Measurements from ENCODE around the gene NOX4.
"Not testable (repeated sequence)": the region's sequence is repeated elsewhere in the genome, so short reads cannot be mapped to it uniquely, and the experiment has no call there.

NOX4 gene

DNA sequence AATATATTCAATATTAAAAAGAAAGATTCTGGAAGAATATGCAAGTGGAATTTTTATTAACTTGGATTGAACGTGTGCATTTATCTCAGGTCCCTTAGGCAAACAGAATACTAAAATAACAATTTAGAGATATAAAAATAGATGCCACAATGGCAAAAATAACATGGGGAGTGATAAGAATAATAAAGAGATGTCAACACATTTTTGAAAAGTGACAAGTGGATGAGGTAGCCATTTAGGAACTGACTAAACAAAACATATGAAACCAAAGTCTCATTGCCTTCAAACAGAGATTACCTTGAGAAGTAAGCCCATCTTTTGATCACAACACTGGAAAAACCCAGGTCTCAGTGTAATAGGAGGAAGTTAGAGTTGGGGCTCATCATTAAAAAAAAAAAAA is 112.2 kb downstream of the NOX4 start:
- DNase-seq = not testable (repeated sequence)

DNA sequence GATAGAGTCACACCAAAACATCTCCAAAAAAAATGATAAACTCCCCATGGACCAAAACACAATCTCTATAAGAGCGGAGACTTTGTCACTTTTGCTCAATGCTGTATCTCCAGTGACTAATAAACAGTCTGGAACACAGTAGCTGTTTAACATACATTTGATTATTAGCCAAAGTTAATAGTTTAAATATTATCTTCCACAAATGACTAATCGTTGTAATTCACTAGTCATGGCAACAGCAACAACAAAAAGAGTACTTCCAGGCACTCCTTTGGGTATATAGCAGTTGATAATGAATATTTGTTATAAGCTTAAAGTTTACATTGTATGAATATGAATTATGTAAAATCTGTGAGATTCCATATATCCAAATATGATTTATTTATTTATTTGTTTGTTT is 121.8 kb downstream of the NOX4 start:
- not testable (repeated sequence) for DNase-seq

DNA sequence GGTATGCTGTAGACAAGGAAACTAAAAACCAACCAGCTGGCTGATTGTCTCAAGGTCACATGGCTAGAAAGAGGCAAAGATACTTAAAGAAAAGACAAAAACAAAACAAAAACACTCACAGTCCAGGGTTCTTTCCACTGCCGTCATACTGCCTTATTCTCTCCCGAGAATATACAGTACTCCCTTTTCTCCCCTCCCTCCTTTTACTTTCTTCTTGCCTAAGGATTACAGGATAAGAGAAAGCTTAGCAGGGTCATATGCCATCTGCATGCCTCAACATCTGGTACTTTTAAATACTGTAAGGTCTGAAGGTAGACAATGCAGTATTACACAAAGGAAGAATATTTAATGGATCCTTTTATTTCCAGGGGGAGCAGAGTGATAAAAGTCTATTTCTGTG is 126.3 kb downstream of the NOX4 start:
- DNase-seq = not testable (repeated sequence)

DNA sequence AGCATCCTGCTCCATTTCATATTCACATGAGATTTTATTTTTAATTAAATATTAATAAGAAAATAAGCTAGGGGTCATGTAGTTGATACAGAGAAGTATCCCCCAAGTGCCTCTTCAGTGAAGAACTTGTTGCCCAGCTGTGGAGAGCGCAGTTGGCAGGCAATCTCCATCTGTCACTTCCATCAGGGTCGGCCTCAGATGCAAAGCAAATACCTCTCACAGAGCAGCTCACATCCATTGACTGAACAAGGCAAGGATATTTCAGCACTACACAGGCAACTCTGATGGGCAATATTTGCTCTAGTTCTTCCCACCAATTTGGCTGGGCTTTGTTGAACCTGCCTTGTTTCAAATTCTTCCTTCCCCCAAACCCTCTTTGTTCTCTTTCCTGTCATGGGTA is 129.4 kb downstream of the NOX4 start:
- no peak for DNase-seq

DNA sequence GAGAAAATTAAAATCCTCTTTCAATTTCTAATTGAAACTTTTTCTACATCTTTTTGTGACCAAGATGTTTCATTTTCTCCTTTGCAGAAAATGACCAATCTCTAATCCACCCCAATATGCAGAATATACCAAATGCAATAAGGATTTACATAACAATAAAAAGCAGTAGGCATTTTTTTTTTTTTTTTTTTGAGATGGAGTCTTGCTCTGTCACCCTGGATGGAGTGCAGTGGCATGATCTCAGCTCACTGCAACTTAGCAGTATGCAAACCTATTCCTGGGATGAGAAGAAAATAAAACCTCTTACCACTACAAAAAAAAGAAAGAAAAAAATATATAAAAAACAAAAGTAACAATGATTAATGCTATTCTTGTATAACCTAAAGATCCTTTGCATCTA is 132.0 kb downstream of the NOX4 start:
- not testable (repeated sequence) for DNase-seq

DNA sequence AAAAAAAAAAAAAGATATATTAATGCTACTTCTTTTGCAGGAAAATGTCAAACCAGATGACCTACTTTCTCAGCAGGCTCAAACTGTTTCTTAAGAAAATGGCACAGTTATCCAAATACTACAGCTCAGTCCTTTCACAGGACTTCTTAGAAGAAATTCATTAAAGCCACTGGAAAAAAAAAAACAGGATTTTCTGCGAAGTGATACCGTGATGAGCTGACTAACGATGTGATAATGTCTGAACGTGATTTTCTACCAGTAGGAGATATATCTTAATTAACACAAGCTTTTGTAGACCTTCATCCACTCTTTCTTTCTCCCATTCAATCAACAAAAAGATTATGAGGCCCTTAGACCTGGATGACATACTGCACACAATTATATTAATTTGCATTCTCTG is 132.4 kb downstream of the NOX4 start:
- no peak for DNase-seq

DNA sequence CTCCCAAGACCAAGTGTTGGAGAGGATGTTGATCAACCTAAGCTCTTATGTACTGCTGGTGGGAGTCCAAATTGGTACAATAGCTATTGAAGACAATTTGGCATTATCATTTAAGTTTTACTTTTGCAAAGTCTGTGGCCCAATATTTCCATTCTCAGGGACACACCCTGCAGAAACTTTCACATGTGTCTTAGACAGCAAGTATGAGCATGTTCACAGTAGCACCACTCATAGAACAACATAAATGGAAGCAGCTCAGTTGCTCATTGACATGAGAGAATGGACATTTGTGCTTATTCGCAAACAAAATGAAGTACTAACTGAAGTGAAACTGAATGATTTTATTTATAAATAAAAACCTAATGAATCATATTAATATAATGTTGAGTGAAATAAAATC is 135.5 kb downstream of the NOX4 start:
- no peak for DNase-seq

DNA sequence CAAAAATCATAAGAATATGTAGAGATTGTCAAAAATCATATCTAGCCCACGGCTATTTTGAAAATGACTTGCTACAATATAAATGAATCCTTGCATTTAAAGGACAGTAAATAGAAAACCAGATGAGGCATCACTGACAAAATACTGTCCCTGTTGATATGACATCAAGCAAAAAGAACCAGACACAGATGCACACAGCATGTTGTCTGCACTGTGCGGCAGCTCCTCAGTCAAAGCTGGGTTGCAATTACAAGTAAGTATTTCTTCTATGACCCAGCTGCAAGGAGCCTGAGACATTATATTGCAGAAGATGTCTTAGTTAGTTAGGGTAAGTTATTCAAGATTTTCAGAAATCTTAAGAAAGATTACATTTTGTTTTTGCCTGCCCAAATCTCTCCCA is 136.7 kb downstream of the NOX4 start:
- not testable (repeated sequence) for DNase-seq

DNA sequence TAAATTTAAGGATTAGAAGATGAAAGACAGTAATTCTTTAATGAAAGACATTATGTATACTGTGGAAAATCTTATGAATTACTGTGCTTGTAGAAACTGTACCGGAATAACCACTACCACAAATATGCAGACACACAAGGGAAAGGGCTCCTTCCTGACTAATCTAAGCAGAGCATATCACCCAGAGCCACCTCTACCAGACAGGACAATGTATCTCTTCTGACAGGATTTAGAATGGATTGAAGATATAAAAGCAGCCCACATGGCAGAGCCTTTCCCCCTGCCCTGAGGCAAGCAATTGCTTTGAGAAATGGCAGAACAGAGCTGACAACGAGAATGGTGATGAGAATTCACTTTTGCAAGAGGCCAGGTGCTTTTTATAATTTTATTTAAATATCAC is 144.1 kb downstream of the NOX4 start:
- no peak for DNase-seq

DNA sequence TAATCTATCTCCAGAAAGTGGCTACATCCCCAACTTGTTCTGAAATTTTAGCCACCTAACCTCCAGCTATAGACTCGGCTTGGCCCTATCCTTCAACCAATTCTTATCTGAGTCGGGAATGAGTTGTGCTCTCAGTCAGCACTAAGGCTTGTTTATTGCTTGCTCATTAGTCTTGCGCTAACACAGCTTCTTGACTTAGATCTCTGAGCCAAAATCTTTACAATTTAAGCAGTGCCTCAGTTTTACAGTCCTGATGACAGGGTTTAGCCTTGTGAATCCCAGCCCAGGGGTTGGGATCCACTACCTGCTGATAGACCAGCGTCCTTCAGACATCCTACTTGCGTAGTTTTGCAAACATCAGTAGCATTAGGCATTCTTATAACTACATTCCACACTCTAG is 144.6 kb downstream of the NOX4 start:
- no peak for DNase-seq

DNA sequence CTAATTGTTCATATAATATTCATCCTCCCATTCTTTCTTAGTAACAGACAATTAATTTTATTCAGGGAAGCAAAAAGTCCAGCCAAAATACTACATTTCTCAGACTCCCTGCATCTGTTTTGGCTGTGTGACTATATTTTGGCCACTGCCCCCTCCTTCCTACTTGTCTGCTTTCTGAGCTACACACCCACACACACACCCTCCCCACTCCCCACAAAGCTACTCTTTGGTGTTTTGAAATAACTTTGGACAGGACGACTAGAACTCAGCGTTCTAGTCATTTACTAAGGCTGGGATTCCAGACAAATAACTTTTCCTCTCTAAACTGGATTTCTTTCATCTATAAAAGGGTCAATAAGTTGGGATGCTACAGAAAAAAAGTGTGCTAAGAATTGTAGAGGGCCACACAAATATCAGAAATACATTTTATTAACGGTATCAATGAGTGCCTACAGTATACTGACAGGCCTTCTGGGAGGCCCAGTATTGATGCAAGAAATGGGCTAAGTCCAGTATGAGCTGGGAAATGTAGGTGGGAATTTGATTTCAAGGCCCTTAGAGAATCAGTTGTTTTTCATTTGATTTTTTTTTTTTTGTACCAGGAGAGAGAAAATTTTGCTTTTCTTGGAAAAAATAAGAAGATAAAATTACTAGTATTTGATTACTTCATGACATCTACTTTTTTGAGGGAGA is 148.1 kb downstream of the NOX4 start:
- DNase-seq = not testable (repeated sequence)

DNA sequence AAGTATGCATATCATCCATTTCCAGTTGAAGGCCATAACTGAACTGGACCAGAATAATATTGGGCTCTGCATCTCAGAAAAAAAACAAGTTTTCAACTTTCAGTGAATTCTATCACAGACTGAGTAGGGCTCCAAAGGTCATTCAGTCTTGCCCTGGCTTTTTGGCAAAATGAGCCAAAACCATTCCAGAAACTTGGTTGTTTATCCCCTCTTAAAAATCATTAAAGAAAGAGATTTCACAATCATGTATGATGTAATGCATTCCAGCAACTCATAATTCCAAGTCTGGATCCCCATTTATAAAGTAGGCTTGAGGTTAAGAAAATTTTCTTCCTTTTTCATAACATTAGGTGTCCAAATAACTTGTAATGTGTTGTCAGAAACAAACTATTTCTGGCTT is 150.7 kb downstream of the NOX4 start:
- DNase-seq = not testable (repeated sequence)

DNA sequence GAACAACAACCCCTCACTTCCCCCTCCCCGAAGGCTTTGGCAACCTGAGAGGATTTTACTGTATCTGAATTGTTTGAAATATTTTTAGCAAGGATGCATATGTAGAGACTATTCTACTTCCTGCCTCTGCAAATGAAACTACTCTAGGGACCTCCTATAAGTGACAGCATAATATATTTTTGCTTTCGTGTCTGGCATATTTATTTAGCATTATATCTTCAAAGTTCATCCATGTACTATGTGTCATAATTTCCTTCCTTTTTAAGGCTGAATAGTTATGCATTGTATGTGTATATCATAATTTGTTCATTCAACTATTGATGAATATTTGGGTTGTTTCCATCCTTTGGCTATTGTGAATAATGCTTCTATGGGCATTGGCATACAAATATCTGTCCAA is 153.1 kb downstream of the NOX4 start:
- DNase-seq = not testable (repeated sequence)

DNA sequence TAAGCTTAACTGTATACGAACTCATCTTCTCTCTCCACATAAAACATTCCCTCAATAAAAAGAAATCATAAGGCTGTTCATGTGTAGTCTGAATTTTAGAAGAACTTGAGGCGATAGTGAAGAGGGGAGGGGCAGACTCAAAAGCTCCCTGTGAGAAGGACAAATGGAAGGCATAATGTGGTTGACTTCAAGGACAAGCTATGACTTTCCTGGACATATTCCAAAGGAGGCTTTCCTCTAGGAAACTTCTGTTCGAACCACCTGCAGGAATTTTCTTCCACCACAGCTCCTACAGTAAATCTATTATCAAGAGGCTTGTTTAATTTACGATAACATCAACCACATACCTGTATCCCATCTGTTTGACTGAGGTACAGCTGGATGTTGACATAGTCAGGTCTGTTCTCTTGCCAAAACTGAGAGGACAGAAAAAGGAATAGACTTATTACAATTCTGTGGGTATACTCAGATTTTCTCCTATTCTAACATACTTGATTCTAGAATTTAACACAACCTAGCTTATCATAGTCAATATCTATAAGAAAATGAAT is 154.0 kb downstream of the NOX4 start:
- not testable (repeated sequence) for DNase-seq

DNA sequence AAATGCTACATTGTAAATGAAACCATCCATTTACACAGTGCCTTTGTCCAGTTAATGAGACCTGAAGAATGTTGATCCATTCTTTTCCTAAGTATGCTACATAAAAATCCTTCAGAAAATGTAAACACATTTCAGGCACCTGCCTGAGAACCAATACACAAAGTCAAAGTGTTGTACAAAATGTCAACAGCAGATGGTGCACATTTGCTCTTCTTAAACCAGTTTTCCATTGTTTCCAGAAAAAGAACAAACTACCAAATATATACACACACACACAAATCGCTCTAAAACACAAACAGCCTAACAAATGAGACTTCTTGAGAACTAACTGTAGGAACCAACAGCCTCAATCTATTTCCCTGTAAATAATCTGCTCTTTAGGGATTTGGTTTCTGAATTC is 157.5 kb downstream of the NOX4 start:
- DNase-seq = peak; percentile 10

DNA sequence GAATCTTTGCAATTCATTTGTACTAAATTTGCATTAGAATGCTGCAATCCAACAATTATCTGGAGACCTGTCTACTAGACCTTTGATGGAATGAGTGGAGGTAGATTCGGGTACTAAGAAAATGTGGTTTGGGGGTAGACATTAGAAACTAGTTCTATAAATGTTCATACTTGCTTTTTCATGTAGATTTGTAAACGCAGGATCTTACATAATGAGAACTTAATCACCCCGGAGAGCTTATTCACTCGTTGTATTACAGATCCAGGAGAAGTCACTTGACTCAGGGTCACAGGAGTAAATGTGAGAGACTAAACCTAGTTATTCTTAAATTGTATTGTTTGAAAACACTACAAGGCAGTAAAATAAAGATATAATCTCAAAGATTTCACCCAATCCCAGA is 159.2 kb downstream of the NOX4 start:
- not testable (repeated sequence) for DNase-seq

DNA sequence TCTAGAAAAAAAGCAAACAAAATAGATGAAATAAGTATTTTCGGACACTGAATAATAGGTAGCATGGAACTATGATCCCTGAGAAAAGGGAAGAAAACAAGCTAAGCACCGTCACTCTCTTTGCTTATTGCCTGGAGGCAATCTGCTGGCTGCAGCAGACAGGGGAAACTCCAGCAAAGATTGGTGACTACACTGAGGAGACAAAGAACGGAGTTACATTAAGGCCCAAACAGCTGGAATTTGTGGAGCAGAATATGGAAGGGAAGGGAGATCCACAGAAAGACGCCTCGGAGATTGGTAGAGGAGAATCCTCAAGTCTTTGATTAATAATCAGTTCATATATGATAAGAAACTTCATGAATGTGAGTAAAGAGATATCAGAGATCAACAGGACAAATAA is 163.3 kb downstream of the NOX4 start:
- no peak for DNase-seq

DNA sequence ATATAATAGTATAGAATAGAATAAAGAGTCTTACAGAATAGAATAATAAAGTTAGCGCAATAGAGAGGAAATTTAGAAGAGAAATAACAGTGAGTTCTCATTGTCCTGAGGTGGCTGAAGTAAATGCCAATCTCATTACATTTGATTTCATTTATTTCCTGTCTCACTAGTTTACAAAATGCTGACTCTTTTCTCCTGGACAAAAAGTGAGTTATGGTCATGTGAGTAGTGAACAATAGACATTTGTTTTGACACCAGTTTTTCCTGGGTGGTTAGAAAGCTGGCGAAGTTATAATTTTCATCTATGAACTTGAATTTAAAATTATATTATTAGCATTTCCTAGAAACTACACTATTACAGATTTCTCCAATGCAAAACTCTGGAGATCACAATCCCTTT is 169.8 kb downstream of the NOX4 start:
- DNase-seq = no peak

DNA sequence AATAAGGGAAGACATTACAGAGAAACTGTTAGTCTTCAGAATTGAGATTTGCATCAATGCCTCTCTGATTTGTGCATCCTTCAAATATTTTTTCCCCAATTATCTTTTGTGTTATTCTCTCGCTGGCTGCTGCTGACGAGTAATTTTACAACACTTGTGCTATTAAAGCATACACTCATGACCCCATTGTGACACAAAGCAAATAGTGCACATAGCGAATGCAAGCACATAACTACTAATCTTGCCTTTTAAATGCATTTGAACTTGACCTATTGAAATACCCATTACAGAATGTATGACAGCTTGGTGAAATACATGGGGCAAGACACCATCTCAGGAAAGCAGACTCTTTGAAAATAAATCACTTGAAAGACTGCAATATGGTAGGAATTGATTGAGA is 180.6 kb downstream of the NOX4 start:
- DNase-seq = not testable (repeated sequence)

DNA sequence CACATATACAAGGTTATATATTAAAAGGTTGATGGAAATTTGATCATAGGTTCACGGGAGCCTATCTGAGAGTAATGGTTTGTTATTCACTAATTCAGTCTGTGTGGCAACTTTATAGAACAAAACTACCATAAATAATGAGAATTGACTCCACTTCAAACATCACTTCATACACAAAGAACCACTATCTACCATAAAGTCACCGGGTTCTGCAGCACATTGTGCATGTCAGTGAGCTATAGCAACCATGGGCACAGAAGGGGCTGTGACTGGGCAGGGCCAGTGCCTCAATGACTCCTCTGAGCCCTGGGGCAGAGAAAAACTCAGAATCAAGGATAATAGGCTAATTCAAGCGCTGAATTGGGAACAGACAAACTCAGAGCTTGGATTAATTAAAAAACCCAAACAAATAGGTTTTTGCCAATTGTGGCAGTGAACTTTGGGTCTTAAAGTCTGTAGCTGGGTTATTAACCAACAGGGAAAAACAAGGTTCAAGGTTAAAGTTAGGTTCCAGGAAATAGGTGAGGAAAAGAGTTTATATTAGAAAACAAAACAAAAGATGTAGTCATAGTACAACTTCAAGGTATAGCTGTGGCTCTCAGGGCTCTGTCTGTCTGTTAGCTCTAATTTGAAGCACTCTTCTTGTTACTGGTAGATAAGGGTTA is 181.7 kb downstream of the NOX4 start:
- not testable (repeated sequence) for DNase-seq

DNA sequence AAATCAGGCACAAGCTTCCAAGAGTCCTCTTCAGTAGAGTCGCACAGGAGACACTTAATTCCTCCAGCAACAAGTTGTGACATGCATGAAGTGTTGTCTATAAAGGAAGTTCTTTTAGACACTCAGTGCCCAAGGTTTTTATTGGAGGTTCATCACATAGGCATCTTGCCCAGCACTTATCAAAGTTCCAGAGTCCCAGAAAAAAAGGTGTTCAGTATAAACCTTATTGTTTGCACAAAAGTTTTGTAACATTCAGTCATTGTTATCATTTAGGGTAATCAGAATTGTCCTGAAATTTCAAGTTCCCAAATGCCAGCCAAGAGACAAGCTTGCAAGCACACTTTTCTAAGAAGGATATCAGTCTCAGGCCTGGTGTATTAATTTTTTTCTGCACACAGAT is 182.9 kb downstream of the NOX4 start:
- DNase-seq = not testable (repeated sequence)

DNA sequence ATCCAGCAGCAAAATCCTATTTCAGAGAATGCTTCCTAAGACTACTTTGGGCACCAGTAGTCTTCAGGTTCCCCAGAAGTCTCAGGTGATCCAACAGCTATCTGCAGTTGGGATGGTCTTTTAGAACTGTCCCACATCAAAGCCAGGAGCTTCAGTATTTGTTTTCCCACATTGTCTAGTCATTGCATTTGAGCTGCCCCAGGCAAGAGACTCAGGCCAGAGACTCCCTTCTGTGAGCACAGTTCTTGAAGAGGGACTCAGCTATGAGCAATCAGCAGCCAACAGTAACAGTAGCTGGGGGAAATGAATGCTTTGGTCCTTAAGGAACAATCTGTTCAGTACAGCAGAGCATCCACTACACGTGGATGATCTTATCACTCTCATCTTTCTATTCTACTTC is 188.1 kb downstream of the NOX4 start:
- not testable (repeated sequence) for DNase-seq

DNA sequence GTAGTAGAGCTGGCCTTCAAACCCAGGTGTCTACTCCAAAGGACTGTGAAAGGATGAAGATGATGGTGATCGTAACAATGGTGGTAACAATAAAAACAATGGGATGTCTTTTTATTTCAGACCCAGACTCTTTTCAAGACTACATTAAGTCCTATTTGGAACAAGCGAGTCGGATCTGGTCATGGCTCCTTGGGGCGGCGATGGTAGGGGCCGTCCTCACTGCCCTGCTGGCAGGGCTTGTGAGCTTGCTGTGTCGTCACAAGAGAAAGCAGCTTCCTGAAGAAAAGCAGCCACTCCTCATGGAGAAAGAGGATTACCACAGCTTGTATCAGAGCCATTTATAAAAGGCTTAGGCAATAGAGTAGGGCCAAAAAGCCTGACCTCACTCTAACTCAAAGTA is 196.2 kb downstream of the NOX4 start:
- DNase-seq = not testable (repeated sequence)

DNA sequence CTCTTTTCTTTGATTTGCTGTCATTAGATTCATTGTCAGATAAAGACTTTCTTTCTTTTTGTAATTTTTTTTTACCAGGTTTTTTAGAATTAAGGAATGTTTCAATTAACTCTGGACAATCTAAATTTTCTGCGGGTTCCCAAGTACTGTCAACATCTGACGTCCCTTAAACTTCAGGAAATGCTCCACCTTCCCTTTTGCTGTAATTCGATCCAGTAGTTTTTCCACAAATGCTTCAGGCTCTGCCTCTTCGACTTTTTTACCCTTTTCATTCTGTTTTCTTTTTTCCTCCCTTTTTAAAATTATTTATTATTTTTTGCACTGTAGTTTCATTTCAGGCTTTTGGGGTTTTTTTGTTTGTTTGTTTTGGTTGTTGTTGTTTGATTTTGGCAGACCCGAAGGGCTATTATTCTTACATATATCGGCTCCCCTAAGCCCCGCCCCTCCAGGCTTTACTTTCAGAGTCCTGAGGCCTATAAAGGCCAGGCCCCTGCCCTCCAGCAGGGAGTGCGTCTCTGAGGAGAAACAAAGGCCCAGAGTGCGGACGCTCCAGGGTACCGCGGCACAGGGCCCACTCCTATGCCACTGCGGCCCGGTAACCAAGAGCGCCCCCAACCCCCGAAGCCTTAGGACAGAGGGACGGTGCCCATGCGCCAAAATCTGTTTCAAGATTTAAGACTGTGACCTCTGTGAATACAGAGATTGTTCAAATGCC is 197.1 kb downstream of the NOX4 start:
- no peak for DNase-seq
